K562 (cell line): Measurements from ENCODE around the gene COL9A3. TPM values are rescaled to one million over a fixed set of nuclear protein-coding genes. Genes with fewer than 3 reads are reported as not detected.

Experiments used
- ATAC-seq: fragments of 200-7000 bp; cut with Tn5 transposase; 3 replicates; pipeline ENCODE4 v1.9.1; 2020; ENCODE audit warnings: moderate library complexity
- BruUV-seq: library from RNA; stranded (reverse); fragments of 400-500 nt; replicated peaks from 2 replicates; lab custom pipeline; 2021; lab: Mats Ljungman, UMichigan
- CTCF ChIA-PET: fragments of 300-600 bp; formaldehyde crosslinking; extraction: SDS; loops from one replicate; lab custom pipeline; 2021; ENCODE audit warnings: low intra/inter-chr PET ratio; lab: Yijun Ruan, JAX
- POLR2A ChIA-PET: fragments of 300-600, 350-650 bp; sonication (Branson Sonifier 250); formaldehyde crosslinking; extraction: SDS; loops from one replicate; lab custom pipeline; 2021; ENCODE audit warnings: antibody characterized with exemption, inconsistent platforms; lab: Yijun Ruan, JAX
- DNase-seq, 4 experiments: peaks; one replicate each; pipeline versions ENCODE4 v3.0.0 to v3.0.0-alpha.2; 2011 to 2018; ENCODE audit warnings: low spot score in 3 of 4, mixed read lengths in 3 of 4; ENCODE audit errors: extremely low read depth in 1 of 4
- FAIRE-seq: peaks from 2 replicates; lab custom pipeline; 2011; peaks lifted over from hg19 to GRCh38; lab: Jason Lieb, UNC
- H2AFZ ChIP-seq: 2 replicates; pipeline ENCODE4 v1.6.0; 2011; ENCODE audit warnings: low read depth, low read length, control low read depth, inconsistent platforms
- H3K27ac ChIP-seq: fragments of 200-600 bp; 3 replicates; pipeline ENCODE4 v1.8.0; 2011; ENCODE audit warnings: low read depth, mild to moderate bottlenecking, control low read depth, inconsistent platforms, low read length, moderate library complexity, mixed read lengths; ENCODE audit errors: extremely low read depth
- H3K27me3 ChIP-seq, 2 experiments: fragments of 300-600 bp in 1 of 2; 2 replicates in 1 of 2; 3 replicates in 1 of 2; pipeline versions ENCODE4 v1.6.0 to v1.8.0; 2011; ENCODE audit warnings: inconsistent platforms in 2 of 2, low read length in 2 of 2, mild to moderate bottlenecking in 1 of 2, mixed read lengths in 1 of 2, moderate library complexity in 1 of 2; ENCODE audit not compliant: control insufficient read depth in 2 of 2, insufficient read depth in 2 of 2
- H3K36me3 ChIP-seq: fragments of 300-600 bp; 3 replicates; pipeline ENCODE4 v1.8.0; 2011; ENCODE audit warnings: mild to moderate bottlenecking, low read length, inconsistent platforms; ENCODE audit not compliant: control insufficient read depth, insufficient read depth
- H3K4me1 ChIP-seq, 2 experiments: fragments of 200-600 bp in 1 of 2; replicated peaks in 1 of 2; 2 replicates in 1 of 2; 3 replicates in 1 of 2; pipeline versions ENCODE4 v1.5.1 to v1.8.0; 2011; ENCODE audit warnings: inconsistent platforms in 2 of 2, low read length in 2 of 2, mild to moderate bottlenecking in 1 of 2, mixed read lengths in 1 of 2, moderate library complexity in 1 of 2; ENCODE audit not compliant: control insufficient read depth in 2 of 2, insufficient read depth in 2 of 2
- H3K4me2 ChIP-seq: 2 replicates; pipeline ENCODE4 v1.6.1; 2011; ENCODE audit warnings: low read length, control low read depth, inconsistent platforms, mixed read lengths; ENCODE audit not compliant: insufficient read depth
- H3K4me3 ChIP-seq: fragments of 200-600 bp; sonication (generic), shearing (Covaris generic); 2 replicates; pipeline ENCODE4 v1.5.1; 2016; ENCODE audit warnings: control low read depth, inconsistent platforms
- H3K79me2 ChIP-seq: fragments of 200-600 bp; 3 replicates; pipeline ENCODE4 v1.8.0; 2011; ENCODE audit warnings: low read length, inconsistent platforms; ENCODE audit not compliant: control insufficient read depth, insufficient read depth
- H3K9ac ChIP-seq, 2 experiments: 2 replicates each; pipeline versions ENCODE4 v1.6.0 to v1.6.1; 2011; ENCODE audit warnings: low read depth in 2 of 2, low read length in 2 of 2, control low read depth in 1 of 2, inconsistent platforms in 1 of 2, mild to moderate bottlenecking in 1 of 2, mixed read lengths in 1 of 2; ENCODE audit not compliant: insufficient read depth in 1 of 2
- H3K9me1 ChIP-seq: one replicate; pipeline ENCODE4 v1.6.0; 2011; ENCODE audit warnings: inconsistent platforms, mild to moderate bottlenecking, low read length, moderate library complexity; ENCODE audit not compliant: control insufficient read depth, insufficient read depth
- H3K9me3 ChIP-seq: replicated peaks from 2 replicates; pipeline ENCODE4 v1.5.1; 2011; ENCODE audit warnings: low read depth, low read length, inconsistent platforms; ENCODE audit not compliant: control insufficient read depth, insufficient read depth
- H4K20me1 ChIP-seq: replicated peaks from 2 replicates; pipeline ENCODE4 v1.6.1; 2011; ENCODE audit warnings: low read length, inconsistent platforms, mixed read lengths; ENCODE audit not compliant: control insufficient read depth, insufficient read depth
- BDP1 ChIP-seq: IDR thresholded peaks from 3 replicates; pipeline ENCODE4 v1.6.1; 2011; ENCODE audit not compliant: insufficient read length, insufficient read depth
- CAMTA2 ChIP-seq: fragments of 250-450 bp; sonication (Bioruptor Pico); conservative IDR thresholded peaks from 2 replicates; pipeline ENCODE4 v1.5.1; 2022
- CREM ChIP-seq: IDR thresholded peaks from 2 replicates; pipeline ENCODE4 v1.6.1; 2014; ENCODE audit warnings: antibody characterized with exemption, low read depth
- CTCF ChIP-seq, 3 experiments: IDR thresholded peaks in 2 of 3; conservative IDR thresholded peaks in 1 of 3; 2 replicates each; pipeline ENCODE4 v1.5.1; 2011 to 2012; ENCODE audit warnings: low read length in 3 of 3, mild to moderate bottlenecking in 3 of 3, control low read depth in 2 of 3, improper control_type of control experiment in 1 of 3, inconsistent platforms in 1 of 3, low read depth in 1 of 3, mixed read lengths in 1 of 3, moderate library complexity in 1 of 3; ENCODE audit not compliant: insufficient read depth in 2 of 3
- DLX4 ChIP-seq: fragments of 250-450 bp; sonication (Bioruptor Pico); IDR thresholded peaks from 2 replicates; pipeline ENCODE4 v1.6.1; 2021; ENCODE audit warnings: mild to moderate bottlenecking
- ESRRA ChIP-seq: fragments of 450-650 bp; IDR thresholded peaks from 2 replicates; pipeline ENCODE4 v1.6.1; 2014; ENCODE audit warnings: low read depth, mild to moderate bottlenecking, moderate library complexity, borderline replicate concordance
- FOXO4 ChIP-seq: fragments of 450-650 bp; formaldehyde crosslinking; IDR thresholded peaks from 2 replicates; pipeline ENCODE4 v1.4.0; 2020; ENCODE audit warnings: mild to moderate bottlenecking, moderate library complexity
- GTF2A2 ChIP-seq: IDR thresholded peaks from 2 replicates; pipeline ENCODE4 v1.6.1; 2016; ENCODE audit warnings: mild to moderate bottlenecking, missing genetic modification characterization, missing compliant biosample characterization
- HDAC8 ChIP-seq: fragments of 450-650 bp; IDR thresholded peaks from 2 replicates; pipeline ENCODE4 v1.6.1; 2016; ENCODE audit warnings: mild to moderate bottlenecking, missing genetic modification characterization, moderate library complexity, missing compliant biosample characterization
- HIVEP1 ChIP-seq: fragments of 250-450 bp; sonication (Bioruptor Pico); IDR thresholded peaks from 2 replicates; pipeline ENCODE4 v1.4.0; 2020; ENCODE audit warnings: mild to moderate bottlenecking
- HLTF ChIP-seq: fragments of 450-650 bp; IDR thresholded peaks from 2 replicates; pipeline ENCODE4 v1.6.1; 2016
- MAFG ChIP-seq: fragments of 450-650 bp; conservative IDR thresholded peaks from 2 replicates; pipeline ENCODE4 v1.6.1; 2016; ENCODE audit warnings: missing genetic modification characterization, missing compliant biosample characterization
- SMARCE1 ChIP-seq: fragments of 450-650 bp; IDR thresholded peaks from 2 replicates; pipeline ENCODE4 v1.7.1; 2016; ENCODE audit warnings: mild to moderate bottlenecking
- SP2 ChIP-seq: IDR thresholded peaks from 2 replicates; pipeline ENCODE4 v1.6.1; 2011; ENCODE audit warnings: mild to moderate bottlenecking, low read depth, low read length, moderate library complexity; ENCODE audit not compliant: poor library complexity, severe bottlenecking; ENCODE audit errors: extremely low read depth
- XRCC3 ChIP-seq: fragments of 450-650 bp; IDR thresholded peaks from 2 replicates; pipeline ENCODE4 v1.6.1; 2017; ENCODE audit warnings: mild to moderate bottlenecking, moderate library complexity
- ZNF224 ChIP-seq: sonication (generic); formaldehyde crosslinking; IDR thresholded peaks from 2 replicates; pipeline ENCODE4 v1.8.0; 2022; ENCODE audit warnings: mild to moderate bottlenecking, missing genetic modification reagents
- ZNF830 ChIP-seq: fragments of 250-450 bp; sonication (Bioruptor Pico); IDR thresholded peaks from 2 replicates; pipeline ENCODE4 v1.5.0; 2021; ENCODE audit warnings: mild to moderate bottlenecking
- WGBS: fragments of 100-300 bp; shearing (Covaris generic); methylation state at CpG from one replicate; pipeline ENCODE4 v1.1.6; 2016; ENCODE audit warnings: low coverage, mixed read lengths; ENCODE audit not compliant: insufficient coverage; ENCODE audit errors: missing lambda C conversion rate; 5-methylcytosine and 5-hydroxymethylcytosine counted together
- in situ Hi-C: fragments of 300-500 bp; cut with MboI; formaldehyde crosslinking; loops from 4 replicates; pipeline ENCODE4 v1.15.0; 2018; ENCODE audit warnings: inconsistent platforms, mixed read lengths
- intact Hi-C: fragments of 100-400 bp; cut with micrococcal nuclease; formaldehyde crosslinking; loops from 2 replicates; pipeline ENCODE4 v1.14.2; 2022
- polyA plus RNA-seq, 8 experiments: library from polyadenylated mRNA; depleted of rRNA in 4 of 8; stranded (reverse) in 5 of 8; unstranded in 3 of 8; fragments of >200 nt; fragmentation: Nextera tagmentation in 2 of 8; fragmentation: Illumina TruSeq in 1 of 8; extraction: Ambion mirVana in 2 of 8; extraction: Trizol in 1 of 8; gene quantifications; 2 replicates each; pipeline versions ENCODE4 v1.2.1 to v1.2.3, GENCODE V29; 2011 to 2014; ENCODE audit warnings: inconsistent platforms in 1 of 8, missing spikeins in 1 of 8
- total RNA-seq, 7 experiments: library from RNA; depleted of rRNA in 6 of 7; stranded (reverse); fragments of >200 nt in 6 of 7; fragmentation: Illumina TruSeq in 2 of 7; extraction: Trizol in 2 of 7; gene quantifications; 2 replicates each; pipeline versions ENCODE4 v1.2.1 to v1.2.3, GENCODE V29; 2011 to 2021; ENCODE audit warnings: low replicate concordance in 1 of 7

Gene COL9A3
- total and polyA plus RNA-seq, 9 of the 15 experiments (the other 6 are each of a cell fraction or from before 2014, with no cell fraction given) = 0.14 to 3.6 (median 0.88) TPM; not detected in 1

- BruUV-seq = no TSS peak
- Histone ChIP-seq H3K4me1 (peaks cover 2 to 47% of the 10 kb centered on the region in 2 experiments; a peak in 4 of 5 replicates), H3K9me3 (no peaks in the 10 kb centered on the region), H3K36me3 (no peaks in the 10 kb centered on the region), H2AFZ (no peak overlapping the region), H3K27ac (no peak overlapping the region), H3K27me3 (peaks cover 4 to 14% of the 10 kb centered on the region in 2 experiments; a peak in 3 of 5 replicates), H3K79me2 (no peaks in the 10 kb centered on the region), H4K20me1 (no peaks in the 10 kb centered on the region), H3K4me3 (no peak overlapping the region), H3K9ac (no peak overlapping the region), H3K4me2 (no peak overlapping the region), H3K9me1 (no peaks in the 10 kb centered on the region)
- no peak for DNase-seq
- ChIA-PET POLR2A (interaction anchor here (0.6 to 1.6 kb wide), 5 partner anchors 12 to 406 kb away, joined by 3 to 6 read pairs (median 3); no protein-coding TSS in a partner anchor), CTCF (no interaction called here)
- FAIRE-seq = no peak
- no peak for TF ChIP-seq ESRRA
- no peak for TF ChIP-seq HIVEP1 (CRISPR knock-in tag)
- TF ChIP-seq MAFG (tag) = no peak
- TF ChIP-seq SMARCE1 = no peak
- TF ChIP-seq CREM = no peak
- no peak for TF ChIP-seq SP2
- TF ChIP-seq ZNF224 (CRISPR knock-in tag) = no peak
- TF ChIP-seq CTCF (IDR thresholded peaks at IDR 0.05 in 2 of 3, conservative IDR thresholded peaks at IDR 0.05 in 1 of 3; ENCODE audit: insufficient read depth in 2 of 3, low read depth in 1 of 3, low read length in 3 of 3) = no peak
- no peak for TF ChIP-seq HDAC8 (tag)
- TF ChIP-seq FOXO4 (CRISPR knock-in tag) = no peak
- no peak for TF ChIP-seq XRCC3
- no peak for TF ChIP-seq GTF2A2 (tag)
- TF ChIP-seq DLX4 (CRISPR knock-in tag) = no peak
- TF ChIP-seq ZNF830 (CRISPR knock-in tag) = no peak
- TF ChIP-seq HLTF = no peak
- TF ChIP-seq BDP1 = no peak
- TF ChIP-seq CAMTA2 (CRISPR knock-in tag) = no peak
- in situ Hi-C loops (no loop called here), intact Hi-C loops (no loop called here)
- no peak for ATAC-seq
- 21% methylated on average over 15 of the region's 15 CpGs for WGBS
Observed at GRCh38 chr20:62788607-62789006, 28.2 kb upstream of the COL9A3 start.
